ENCODE results near the gene ERCC6L.

- TF ChIP-seq CTCF (conservative IDR thresholded peaks at IDR 0.05; ENCODE audit: low read depth, low read length) (no peak), MAZ (IDR thresholded peaks at IDR 0.05; ENCODE audit: borderline replicate concordance, low read depth, low read length) (no peak), POLR2A (IDR thresholded peaks at IDR 0.05; ENCODE audit: low read depth, low read length) (no peak), RAD21 (IDR thresholded peaks at IDR 0.05; ENCODE audit: low read length) (no peak), MAFK (IDR thresholded peaks at IDR 0.05; ENCODE audit: low read depth, low read length) (no peak), CEBPB (IDR thresholded peaks at IDR 0.05; ENCODE audit: low read depth, low read length) (no peak), NFE2L2 (IDR thresholded peaks at IDR 0.05; ENCODE audit: low read depth, low read length) (no peak), FOS (IDR thresholded peaks at IDR 0.05; ENCODE audit: low read depth, low read length) (no peak), MXI1 (IDR thresholded peaks at IDR 0.05; ENCODE audit: borderline replicate concordance, low read depth, low read length) (no peak), ELK1 (IDR thresholded peaks at IDR 0.05; ENCODE audit: borderline replicate concordance, low read depth, low read length) (no peak), RCOR1 (IDR thresholded peaks at IDR 0.05; ENCODE audit: insufficient replicate concordance, low read length) (no peak), RFX5 (IDR thresholded peaks at IDR 0.05; ENCODE audit: low read depth, low read length) (no peak)
These were observed 16.6 kb upstream of the ERCC6L start for GRCh38 chrX:72255445-72255844.

Data from IMR-90 (cell line).